HG03520 (cell line): ENCODE measurements around the gene HNRNPH2.

ENCODE experiments used
- ATAC-seq: cut with Tn5 transposase; IDR thresholded peaks from one replicate; pipeline ENCODE4 v1.9.1; 2021; ENCODE audit warnings: mild to moderate bottlenecking, moderate library complexity; ENCODE audit not compliant: unreplicated experiment

HNRNPH2 gene

GRCh38 chrX:101452056-101452455 lies 44.0 kb downstream of the HNRNPH2 start:
- no peak for ATAC-seq

DNA sequence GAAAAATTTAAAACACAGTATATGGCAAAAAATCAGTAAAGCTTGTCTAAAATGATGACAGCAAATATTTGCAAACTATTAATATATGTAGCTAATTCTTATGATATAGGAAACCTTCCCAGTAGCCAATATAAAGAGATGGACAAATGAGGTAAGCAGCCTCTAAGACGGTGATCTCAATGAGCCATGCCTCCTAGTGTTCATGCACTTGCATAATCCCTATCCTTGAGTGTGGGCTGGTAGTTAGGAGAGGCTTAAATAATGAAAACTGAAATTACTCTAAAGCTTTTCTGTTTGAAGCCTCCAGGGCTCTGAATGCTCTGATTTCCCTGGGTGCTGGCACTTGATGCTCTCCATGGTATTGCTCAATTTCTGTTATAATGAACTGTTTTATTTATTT lies 52.6 kb downstream of the HNRNPH2 start:
- ATAC-seq = no peak

DNA sequence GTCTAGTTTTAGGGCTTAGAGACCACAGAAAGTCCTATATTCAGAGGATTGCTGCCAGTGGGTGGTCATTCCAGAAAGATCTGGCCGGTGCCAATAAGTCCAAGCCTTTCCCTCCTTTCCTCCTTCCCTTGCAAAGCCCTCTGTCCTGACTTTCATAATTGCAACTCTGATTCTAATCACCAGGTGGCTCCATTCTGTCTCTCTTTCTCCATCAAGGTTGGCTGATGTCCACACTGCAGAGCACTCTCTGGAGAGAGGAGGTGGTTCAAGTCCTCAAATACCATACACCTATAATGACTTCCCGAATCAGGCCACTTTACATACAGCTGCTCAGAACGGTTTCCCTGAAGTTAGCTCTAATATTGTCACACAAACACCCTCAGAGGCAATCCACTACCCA lies 54.9 kb downstream of the HNRNPH2 start:
- no peak for ATAC-seq
